GM19023 (cell line): ENCODE measurements around the gene MPC2.
"Not testable (repeated sequence)": the region's sequence is repeated elsewhere in the genome, so short reads cannot be mapped to it uniquely, and the experiment has no call there.

Experiments
- ATAC-seq: cut with Tn5 transposase; IDR thresholded peaks from one replicate; pipeline ENCODE4 v1.9.1; 2021; ENCODE audit warnings: mild to moderate bottlenecking, moderate library complexity; ENCODE audit not compliant: unreplicated experiment

Gene MPC2

DNA sequence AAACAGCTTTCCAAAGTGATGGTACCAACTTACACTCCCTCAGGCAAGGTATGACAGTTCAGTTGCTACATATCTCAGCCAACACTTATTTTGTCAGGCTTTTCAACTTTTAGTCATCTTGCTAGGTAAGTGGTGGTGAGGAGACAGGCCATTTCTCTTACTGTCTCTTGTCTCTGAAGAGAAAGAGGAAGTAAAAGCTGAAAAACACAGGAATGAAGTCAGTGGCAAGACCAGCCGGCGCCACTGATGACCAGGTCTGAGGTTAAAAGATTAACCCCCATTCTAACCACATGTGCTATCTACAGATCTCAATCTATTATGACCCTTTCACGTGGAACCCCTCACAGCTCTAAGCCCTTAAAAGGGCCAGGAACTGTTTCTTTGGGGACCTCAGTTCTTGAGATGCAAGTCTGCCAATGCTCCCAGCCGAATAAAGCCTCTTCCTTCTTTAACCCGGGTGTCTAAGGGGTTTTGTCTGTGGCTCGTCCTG is 27.1 kb downstream of the MPC2 start:
- no peak for ATAC-seq

DNA sequence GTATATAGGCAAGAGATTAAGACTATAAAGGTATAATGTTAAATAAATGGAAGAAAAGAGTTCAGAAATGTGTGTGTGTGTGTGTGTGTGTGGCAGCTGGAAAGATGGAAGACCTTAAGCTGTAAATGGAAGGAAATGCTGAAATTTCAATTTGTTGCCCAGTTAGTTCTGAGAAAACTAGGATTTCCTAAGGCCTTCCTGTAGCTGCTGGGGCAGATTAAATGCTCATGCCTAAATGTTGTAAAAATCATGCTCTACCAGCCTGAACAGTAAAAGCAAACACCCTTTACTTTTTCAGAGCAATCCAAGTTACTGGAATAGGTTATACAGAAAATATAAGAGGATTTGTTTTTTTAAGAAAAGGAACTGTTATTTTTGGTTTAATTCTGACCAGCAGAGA is 31.2 kb downstream of the MPC2 start:
- no peak for ATAC-seq

DNA sequence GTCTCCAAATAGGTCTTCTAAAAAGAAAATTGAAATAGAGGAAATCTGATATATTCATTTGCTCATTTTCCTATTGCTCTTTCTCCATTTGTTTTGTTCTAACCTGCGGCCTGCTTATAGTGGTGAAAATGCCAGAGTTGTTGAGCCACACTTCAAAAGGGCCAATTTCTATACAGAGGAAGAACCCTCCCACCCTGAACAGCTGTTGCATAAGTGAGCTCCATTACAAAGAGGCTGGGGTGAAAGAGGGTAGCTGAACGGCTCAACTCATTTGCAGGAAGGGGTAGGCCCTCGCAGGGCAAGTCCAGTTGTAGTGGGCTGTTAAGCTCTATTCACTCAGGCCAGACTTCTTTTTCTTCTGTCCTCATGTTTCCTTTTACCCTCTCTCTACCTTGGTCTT is 31.7 kb downstream of the MPC2 start:
- ATAC-seq = no peak

DNA sequence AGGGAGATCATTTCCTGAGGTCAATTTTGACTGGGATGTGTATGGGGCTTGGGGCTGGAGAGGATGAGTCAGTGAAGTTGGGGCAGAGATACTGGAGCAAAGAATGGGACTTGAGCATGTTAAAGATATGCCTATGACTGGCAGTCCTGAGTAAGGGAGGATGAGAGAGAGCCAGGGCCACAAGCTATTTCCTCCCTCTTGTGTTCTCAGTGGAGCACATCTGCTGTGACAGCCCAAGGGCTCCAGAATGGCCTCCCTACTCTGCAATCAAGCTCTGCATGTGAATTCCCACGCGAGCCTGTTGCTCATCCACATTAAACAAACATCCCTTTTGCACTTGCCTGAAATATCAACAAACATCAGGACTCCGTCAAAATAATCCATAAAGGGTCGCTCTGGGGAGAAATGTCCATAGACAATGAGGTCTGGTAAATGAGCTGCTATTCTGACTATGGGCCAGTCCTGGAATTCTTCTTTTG is 32.2 kb downstream of the MPC2 start:
- no peak for ATAC-seq

DNA sequence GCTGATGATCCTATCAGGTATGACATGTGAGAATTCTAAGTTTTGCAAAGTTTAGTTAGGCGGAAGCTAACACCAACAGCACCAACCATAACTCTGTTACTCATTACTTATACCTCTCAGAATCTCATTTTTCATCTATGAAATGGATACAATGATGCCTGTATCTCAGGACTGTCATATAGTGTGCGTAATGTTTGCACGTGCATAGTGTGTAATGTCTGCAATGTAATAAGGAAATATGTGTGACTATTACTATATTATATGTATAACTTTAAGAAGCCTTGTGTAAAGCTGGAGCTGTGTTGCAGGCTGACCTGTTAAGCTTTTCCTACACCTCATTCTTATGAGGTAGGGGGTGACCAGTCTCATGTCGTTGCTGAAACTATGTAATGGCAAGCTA is 36.0 kb downstream of the MPC2 start:
- no peak for ATAC-seq

DNA sequence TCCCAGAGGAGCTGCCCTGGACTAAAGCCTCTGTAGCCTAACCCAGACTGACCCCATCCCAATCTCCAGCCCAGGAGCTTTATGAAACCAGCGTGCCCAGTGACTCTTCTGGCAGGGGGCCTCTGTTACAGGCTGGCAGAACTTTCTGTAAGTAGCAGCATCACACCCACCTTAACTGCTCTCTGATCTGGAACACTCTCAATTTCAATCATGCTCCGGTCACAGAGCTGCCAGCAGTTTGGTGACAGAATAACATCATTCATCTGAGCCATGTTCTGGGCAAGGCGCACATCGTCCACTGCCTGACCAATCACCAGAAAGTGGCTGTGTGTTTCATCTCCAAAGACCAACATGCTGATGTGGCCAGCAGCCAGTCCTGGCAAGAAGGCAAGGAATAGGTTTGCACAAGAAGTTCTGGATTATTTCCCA is 37.6 kb downstream of the MPC2 start:
- ATAC-seq = peak; percentile 90

DNA sequence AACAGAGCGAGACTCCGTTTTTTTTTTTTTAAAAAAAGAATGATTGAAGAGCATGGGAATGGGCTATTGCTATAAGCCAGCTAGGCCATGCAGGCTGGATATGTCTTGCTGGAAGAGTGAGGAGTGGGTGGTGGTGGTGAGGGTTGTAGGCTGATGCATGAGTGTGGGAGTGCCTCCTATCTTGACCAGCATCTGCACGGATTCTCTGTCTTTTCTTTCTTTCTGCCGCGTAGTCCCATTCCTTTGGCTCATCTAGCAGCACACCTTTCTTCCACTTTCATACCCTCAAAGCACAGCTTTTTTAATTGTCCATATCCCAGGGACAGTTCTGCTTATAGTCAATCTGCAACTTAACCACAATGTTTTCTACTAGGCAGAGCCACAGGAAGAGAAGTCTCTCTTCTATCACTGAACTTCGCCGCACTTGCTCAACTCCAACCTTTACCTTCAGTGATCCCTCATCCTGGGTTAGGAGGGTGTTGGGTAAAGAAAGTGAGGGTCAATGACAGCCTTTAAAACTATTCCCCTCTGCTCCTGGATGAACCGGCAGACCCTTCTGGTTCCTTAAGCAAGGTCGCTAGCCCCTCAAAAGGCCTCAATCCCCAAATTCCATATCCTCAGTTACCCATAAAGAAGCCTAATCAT is 38.2 kb downstream of the MPC2 start:
- no peak for ATAC-seq

DNA sequence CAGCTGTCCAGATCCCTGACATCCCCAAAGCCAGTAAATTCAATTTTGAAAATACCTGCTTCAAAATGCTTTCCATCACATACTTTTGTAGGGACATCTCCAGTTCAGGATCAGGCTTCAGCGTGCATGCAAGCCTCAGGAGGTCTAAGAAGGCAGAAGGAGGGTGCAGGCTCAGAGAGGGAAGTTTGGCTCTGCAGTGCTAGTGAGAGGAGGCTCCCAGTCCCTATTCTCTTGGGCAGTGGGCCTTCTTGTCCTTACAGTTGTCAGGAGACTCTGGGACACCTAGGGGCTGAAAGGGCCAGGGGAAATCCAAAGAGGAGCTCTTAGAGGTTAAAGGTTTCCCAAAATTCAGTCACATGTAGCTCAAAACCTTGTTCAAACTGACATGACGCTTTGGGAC is 43.1 kb downstream of the MPC2 start:
- no peak for ATAC-seq

DNA sequence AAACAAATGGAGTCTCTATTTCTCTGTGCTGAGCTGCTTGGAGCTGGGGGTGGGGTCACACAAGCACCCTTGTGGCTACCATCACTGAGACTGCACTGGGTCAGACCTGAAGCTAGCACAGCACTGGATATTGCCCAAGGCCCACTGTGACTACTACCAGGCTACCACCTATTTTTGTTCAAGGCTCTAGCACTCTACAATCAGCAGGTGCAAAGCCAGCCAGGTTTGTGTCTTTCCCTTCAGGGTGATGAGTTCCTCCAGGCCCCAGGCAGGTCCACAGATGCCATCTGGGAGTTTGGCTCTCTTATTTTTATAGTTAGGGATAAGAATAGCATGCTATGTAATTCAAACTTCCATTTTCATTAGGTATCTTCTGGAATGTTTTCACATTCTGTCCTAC is 46.5 kb downstream of the MPC2 start:
- no peak for ATAC-seq

DNA sequence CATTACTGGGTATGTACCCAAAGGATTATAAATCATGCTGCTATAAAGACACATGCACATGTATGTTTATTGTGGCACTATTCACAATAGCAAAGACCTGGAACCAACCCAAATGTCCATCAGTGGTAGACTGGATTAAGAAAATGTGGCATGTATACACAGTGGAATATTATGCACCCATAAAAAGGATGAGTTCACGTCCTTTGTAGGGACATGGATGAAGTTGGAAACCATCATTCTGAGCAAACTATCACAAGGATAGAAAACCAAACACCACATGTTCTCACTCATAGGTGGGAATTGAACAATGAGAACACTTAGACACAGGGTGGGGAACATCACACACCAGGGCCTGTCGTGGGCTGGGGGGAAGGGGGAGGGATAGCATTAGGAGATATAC is 49.7 kb downstream of the MPC2 start:
- ATAC-seq = not testable (repeated sequence)

DNA sequence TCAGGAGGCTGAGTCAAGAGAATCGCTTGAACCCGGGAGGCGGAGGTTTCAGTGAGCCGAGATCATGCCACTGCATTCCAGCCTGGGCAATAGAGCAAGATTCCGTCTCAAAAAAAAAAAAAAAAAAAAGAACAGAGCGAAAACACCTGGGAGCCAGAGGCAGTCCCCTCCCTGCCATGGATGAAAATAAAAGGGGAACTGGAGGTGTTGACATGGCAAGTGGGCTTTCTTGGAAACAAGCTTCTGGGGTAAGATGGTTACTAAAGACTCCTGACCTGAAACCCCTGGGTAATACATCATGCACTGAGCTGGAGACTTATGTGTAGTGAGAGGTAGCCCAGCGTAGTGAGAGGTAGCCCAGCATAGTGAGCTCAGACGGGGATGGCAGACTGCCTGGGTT is 54.5 kb downstream of the MPC2 start:
- no peak for ATAC-seq

DNA sequence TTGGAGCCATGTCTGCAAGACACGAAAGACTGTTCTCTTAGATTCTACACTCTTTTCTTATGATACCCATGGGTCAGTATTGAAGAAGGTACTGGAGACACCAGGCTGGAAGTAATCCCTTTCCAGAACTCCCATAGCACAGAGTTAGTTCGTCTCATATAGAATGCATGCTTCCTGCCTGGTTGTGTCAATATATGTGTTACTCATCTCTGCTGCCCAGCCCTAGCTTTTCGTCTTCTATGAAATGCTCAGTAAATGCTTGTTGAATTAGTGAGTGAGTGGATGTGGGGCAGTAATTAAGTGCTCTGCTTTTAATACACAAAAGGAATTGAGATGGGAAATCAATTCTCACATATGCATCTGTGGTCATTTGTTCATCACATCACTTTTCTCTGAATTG is 55.1 kb downstream of the MPC2 start:
- ATAC-seq = no peak

DNA sequence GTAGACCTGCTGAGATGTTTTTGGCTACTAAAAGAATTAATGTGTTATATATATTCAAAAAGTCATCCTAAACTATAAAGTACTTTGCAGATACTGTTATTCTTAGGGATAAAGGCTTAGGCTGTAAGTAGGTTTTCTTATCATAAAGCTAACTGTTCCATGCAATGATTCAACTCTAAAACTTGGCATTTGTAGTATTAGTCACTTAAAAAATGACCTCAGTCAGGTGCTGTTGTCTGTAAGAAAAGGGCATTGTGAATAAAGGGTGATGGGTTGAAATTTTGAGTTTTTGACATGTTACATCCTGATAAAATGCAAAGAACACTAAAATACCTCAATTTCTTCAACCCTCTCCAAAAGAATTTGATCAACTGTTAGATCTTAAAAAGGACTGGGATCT is 55.8 kb downstream of the MPC2 start:
- ATAC-seq = no peak

DNA sequence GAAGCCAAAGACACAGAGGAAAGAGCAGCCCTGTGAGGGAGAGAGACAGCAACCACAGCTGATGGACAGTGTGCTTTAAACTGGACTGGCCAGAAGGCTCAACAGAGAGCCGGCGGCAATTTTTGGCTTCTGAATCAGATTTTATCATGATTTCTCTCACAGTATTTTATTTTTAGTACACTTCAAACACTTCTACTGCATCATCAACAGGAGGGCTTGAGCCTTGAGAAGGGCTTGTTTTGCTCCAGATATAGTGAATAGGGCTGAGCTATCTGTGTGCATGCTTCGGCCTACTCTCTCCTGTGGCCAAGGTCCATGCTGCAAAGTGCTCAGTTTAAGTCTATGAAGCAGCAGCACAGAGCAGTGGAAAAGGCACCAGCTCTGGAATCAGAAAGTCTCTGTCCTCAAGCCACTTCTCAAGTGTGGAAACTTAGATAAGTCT is 56.3 kb downstream of the MPC2 start:
- no peak for ATAC-seq

DNA sequence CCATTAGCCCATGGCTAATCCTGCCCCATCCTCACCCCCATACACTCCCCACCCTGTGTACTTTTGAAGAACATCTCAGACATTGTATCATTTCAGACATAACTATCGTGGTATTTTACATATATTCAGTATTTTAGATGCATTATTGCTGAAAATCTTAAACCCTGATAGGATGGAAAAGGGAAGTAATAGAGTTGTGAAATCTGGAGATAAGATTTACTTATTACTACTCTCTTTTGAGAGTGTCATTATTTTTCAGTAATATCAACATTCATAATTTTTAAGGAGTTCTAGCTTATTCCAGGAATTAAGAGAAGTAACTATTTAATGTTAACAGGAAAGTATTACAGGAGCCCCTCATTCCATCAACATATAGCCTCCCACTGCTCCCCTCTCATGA is 57.4 kb downstream of the MPC2 start:
- ATAC-seq = no peak

DNA sequence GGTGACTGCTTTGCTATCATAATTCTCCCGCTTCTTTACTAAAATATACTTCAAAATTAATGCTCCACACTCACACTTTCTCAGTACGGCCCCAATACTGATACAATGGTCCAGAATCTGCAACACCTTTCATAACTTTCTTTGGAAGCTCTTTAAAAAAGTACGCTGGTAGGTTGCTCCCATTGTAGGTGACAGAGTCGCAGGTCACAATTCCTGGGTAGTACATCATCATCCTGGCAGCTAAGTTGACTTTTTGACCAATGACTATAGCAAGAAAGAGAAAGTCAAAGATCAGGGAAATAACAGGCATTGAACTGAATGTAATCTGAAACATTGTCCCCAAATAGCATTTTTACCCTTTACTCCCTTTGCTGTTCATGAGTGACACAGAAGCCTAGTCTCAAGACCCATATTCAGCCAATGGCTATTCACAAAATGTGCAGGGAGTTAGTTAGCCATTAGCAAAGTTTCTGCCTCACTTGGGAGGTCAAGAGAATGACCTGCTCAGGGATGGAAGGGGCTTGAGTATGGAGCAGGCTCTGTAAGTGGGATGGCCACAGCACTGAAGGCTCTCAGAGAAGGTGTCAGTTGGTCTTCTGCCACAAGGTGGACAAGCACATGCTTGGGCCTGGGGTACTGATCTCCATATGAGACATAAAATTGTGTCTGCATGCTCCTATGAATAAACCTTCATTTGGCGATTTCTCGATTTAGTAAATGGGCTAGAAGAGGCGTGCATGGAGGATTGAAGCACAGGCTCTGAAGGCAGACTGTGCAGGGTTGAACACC is 58.3 kb downstream of the MPC2 start:
- no peak for ATAC-seq

DNA sequence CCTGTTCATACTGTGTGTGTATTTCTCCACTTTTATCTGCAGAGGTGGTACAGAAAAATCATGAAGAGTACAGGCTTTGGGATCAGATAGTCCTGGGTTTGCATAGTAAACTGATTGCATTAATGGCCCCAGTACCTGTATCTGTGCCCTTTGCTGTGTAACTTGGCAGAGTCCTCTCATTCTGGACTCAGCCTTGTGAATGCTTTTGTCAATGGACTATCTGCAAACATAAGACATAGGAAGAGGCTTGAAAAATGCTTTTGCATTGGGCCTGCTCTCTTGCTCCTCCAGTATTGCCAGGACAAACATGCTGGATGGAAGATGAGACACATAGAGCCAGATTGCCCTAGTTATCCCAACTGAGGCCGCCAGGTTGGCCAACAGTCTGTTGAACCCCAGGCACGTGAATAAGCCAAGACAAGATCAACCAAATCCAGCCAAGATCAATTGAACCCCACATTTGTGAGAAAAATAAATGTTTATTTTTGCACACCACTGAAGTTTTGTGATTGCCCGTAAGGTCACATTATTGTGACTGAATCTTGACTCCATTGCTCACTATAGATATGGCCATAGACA is 60.2 kb downstream of the MPC2 start:
- ATAC-seq = no peak

DNA sequence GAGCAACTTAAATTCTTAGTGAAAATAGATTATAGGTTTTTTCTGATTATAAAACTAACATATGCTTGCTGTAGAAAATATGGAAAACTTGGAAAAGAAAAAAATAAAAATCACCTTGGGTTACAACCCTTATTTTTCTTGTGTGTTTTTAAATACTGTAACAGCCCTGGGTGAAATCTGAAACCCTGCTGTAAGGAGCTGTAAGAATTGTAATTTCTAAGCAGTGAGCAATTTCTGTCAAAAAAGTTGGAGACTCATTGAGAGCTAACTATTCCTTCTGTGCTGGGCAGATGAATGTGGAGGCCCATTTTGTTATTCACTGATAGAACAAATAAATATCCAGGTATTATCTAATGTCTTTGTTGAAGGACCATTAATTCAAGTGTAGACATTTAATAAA is 65.5 kb downstream of the MPC2 start:
- no peak for ATAC-seq

DNA sequence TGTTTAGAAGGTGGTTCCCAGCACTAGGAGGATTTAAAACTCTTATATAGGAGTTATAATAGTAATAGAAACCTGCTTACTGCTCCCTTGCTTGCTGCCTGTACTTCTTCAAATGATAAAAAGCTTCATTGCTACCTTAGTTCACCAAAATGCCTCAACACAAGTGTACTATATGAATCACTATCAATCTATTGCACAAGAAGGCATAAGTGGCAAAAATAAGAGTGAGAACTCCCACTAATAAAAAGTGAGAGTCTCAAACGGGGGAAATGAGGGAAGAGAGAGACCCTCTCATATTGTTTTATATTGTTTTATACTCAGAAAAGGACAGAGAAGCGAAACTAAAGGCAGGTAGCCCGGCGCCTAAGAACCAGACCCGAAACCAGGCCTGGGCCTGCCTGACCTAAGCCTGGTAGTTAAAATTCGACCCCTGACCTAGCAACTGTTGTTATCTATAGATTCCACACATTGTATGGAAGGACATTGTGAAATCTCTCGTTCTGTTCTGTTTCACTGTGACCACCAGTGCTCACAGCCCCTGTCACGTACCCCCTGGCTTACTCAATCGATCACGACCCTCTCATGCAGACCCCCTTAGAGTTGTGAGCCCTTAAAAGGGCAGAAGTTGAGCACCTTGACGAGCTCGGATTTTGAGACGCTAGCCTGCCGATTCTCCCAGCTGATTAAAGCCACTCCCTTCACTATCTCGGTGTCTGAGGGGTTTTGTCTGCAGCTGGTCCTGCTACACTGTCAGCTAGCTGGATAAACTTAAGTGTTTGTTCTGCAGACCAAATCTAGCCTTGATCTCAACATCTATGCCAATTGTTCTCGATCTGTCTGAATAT is 67.5 kb downstream of the MPC2 start:
- not testable (repeated sequence) for ATAC-seq

DNA sequence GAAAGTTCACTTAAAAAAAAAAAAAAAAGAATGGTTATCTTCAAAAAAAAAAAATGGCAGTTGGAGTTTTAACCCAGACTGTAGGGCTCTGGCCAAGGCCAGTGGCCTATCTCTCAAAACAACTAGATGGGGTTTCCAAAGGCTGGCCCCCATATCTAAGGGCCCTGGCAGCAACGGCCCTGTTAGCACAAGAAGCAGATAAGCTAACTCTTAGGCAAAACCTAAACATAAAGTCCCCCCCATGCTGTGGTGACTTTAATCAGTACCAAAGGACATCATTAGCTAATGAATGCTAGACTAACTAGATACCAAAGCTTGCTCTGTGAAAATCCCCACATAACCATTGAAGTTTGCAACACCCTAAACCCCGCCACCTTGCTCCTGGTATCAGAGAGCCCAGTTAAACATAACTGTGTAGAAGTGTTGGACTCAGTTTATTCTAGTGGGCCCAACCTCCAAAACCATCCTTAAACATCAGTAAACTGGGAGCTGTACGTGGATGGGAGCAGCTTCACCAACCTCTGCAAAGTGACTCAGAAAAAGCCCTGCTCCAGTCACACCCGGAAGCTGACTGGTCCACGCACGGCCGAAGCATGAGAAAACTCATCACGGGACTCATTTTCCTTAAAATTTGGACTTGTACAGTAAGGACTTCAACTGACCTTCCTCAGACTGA is 70.0 kb downstream of the MPC2 start:
- ATAC-seq = not testable (repeated sequence)
